Fibroblast of pulmonary artery (primary cell): Measurements from ENCODE around the gene CCDC198.
A peak's percentile ranks its signal among the peaks of the same experiment; 100 is the strongest.

ENCODE experiments used
- DNase-seq: peaks from one replicate; pipeline ENCODE4 v3.0.0-alpha.2; 2010; ENCODE audit warnings: low read depth
- H3K4me3 ChIP-seq: replicated peaks from 2 replicates; pipeline ENCODE4 v1.5.1; 2011; ENCODE audit warnings: low read depth, mild to moderate bottlenecking, control low read depth, low read length, moderate library complexity
- CTCF ChIP-seq: IDR thresholded peaks from 2 replicates; pipeline ENCODE4 v1.5.1; 2011; ENCODE audit warnings: mild to moderate bottlenecking, control low read depth, low read length, inconsistent platforms; ENCODE audit errors: missing control alignments

Gene CCDC198

GRCh38 chr14:57508756-57509155, 15.1 kb upstream of the CCDC198 start:
- no peak overlapping the region for H3K4me3 ChIP-seq
- no peak for DNase-seq
- TF ChIP-seq CTCF, result no peak

- H3K4me3 ChIP-seq, result no peak overlapping the region
- peak; percentile 16 for DNase-seq
- TF ChIP-seq CTCF, result no peak
These were observed 9.1 kb upstream of the CCDC198 start for GRCh38 chr14:57502586-57503254.

GRCh38 chr14:57501039-57501557, 7.4 kb upstream of the CCDC198 start:
- no peak for DNase-seq
- no peak overlapping the region for H3K4me3 ChIP-seq
- no peak for TF ChIP-seq CTCF

GRCh38 chr14:57498659-57499058, 5.0 kb upstream of the CCDC198 start:
- no peak overlapping the region for H3K4me3 ChIP-seq
- DNase-seq, result no peak
- no peak for TF ChIP-seq CTCF

- H3K4me3 ChIP-seq, result no peak overlapping the region
- DNase-seq, result no peak
- no peak for TF ChIP-seq CTCF
These were observed 4.4 kb upstream of the CCDC198 start for GRCh38 chr14:57498035-57498434.

GRCh38 chr14:57495416-57495815, 1.8 kb upstream of the CCDC198 start:
- no peak for TF ChIP-seq CTCF
- no peak for DNase-seq
- H3K4me3 ChIP-seq, result no peak overlapping the region

- peak; percentile 41 for DNase-seq
- no peak for TF ChIP-seq CTCF
- no peak overlapping the region for H3K4me3 ChIP-seq
These were observed 798 bp downstream of the CCDC198 start for GRCh38 chr14:57492859-57493258.
